HS-27A (cell line): ENCODE measurements around the gene ARAP2.
"Not testable (repeated sequence)": the region's sequence is repeated elsewhere in the genome, so short reads cannot be mapped to it uniquely, and the experiment has no call there.

Experiments used
- DNase-seq: peaks from one replicate; pipeline ENCODE4 v3.0.0-alpha.2; 2012; ENCODE audit warnings: low read depth, missing footprints

Gene ARAP2

DNA sequence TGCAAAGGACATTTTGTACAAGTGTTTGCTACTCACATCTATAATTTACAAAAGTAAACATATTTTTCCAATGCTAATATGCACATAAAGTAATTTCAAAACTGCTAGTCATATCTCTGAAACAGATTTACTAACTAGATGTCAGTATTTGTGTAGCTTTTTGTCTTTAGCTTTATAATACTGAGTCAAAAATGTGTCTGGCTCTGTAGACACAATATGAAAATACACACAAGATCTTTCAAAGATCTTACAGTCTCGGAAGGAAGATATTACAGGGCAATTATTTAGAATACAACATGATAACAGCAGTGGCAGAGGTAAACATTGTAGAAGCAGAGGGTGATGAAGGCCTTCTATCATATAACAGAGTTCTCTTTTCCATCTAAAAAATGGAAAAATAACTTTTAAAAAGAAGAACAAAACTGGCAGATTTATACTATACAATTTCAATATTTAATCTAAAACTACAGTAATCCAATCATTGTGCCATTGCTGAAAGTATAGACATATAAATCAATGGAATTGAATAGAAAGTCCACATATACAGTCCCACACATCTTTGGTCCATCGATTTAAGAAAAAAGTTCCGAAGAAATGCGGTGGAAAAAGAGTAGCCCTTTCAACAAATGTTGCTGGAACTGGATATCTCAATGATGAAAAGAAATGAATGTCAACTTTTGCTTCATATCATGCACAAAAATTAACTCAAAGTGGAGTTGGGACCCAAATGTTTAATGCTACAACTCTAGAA is 29.4 kb downstream of the ARAP2 start:
- DNase-seq = no peak

DNA sequence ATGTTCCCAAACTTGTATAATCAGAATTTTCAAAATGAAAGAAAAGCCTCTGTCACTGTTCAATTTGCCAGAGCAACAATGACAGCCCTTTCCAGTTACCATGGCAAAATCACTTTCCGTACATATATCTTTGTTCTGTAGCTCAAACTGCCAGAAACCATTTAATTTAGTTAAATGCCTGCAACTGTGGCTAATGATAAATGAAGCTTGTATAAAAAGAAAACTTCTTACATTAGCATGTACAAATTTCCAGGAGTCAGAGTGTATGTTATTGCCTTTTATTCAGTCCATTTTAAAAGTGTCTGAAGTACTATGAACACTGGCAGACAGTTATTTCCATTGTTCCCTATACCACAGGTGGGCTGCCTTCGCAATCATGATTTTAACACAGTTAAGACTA is 30.3 kb downstream of the ARAP2 start:
- no peak for DNase-seq

DNA sequence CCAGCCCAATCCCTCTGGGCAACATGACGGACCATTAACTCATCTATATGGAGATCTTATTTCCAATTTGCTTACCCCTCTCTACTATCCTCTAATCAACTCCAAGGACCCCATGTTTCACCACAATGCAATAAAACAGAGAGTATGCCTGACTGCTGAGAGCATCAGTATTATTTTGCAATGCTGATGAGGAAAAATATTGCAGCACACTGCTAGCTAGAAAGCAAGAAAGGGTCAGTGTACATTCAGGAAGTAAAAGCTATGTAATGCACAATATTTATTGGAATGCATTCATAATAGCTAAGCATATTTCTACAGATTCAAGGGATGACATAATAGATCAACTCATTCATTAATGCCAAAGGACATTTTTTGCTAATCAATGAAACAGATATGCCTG is 33.2 kb downstream of the ARAP2 start:
- DNase-seq = no peak

DNA sequence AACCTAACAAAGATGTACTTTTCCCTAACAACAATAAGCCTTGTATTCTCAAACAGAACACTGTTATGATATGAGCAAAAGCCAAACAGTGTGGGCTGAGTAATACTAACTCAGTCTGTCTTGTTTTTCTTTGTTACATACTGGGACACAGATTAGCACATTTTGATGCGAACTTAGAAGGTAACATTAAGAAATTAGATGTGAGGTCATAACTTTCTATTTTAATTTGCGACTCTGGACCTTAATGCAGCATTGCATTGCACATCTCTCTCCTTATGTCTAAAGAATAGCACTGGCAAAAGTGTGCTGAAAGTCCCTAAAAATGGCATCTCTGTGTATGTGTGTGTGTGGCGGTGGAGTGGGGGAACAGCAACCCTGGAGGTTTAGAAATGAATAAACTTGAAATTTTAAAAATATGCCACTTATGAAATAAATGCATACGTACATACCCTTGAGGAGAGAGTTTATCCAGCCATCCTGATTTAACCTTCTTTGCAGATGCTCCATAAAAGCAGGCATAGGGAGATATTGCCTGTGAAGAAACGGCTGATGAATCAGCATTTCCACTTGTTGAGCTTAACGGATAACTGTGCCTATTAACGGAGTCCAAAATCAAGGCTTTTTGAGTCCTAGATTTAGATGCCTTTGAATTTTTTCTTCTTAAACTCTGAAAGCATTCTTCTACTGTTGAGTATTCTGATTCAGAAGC is 34.2 kb downstream of the ARAP2 start:
- no peak for DNase-seq

DNA sequence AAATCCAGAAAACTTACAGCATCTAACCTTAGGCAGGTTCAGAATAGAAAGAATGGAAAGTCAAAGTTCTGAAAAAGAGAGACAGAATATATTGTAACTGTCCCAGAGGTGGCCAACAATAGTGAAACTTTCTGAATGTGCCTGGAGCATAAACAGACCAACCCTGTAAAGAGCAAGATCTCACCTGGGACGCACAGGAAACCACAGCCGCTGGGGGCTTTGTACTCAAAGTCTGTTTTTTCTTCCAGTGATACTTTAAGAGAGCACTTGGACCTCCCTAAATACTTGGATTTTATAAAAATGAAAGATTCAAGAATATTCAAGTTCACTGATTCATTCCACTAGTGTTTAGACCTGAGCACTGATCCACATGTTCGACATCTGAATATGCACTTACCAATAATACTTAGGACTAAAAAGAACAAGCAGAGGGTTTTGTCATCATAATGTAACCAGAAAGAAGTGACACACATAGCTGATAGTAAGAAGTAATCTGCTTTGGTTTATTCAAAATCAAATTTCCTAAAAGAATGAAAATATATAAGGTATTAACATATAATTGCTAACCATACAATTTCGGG is 35.3 kb downstream of the ARAP2 start:
- DNase-seq = no peak

DNA sequence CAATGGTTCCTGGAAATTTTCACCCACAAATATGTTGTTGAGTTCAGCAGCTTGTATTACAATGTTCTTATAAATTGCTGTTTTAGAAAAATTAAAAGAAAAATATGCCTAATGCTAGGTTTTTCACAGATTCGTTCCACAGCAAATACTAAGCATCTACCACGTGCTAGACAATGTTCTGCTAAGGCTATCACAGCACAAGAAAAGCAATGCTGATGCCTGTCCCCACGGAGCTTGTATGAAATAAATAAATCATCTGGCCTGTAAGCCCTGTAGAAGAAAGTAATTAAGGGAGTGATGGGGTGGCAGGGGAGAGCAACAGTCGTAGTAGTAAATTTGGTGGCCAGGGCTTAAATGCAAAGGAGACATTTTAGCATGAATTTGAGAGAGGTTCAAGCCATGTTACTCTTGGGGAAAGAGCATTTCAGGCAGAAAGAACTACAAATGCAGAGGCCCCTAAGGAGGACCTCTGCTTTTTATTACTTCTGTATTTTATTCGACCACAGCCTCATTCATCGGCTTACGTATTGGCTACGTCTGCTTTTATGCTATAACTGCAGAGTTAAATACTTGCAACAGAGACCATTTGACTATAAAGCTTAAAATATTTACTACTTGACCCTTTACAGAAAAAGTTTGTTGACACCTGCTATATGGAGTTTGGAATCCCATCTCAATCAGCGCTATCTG is 36.3 kb downstream of the ARAP2 start:
- no peak for DNase-seq

DNA sequence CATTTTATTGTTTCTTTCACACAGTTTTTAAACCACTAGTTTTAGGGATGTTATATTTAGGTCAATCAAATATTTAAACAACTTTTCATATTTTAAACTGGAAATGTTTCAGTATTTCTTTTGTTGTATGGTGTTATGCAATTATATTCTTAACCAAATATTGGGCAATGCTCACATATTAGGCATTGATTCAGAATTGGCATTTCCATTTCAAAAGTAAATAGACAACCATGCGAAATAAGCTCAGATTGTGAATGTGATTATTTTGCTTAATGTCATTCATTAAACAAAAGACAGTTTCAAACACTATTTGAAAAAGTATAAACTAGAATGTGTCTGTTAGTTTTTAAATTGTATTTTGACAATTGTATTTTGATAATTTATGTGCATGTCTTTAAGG is 36.9 kb downstream of the ARAP2 start:
- DNase-seq = no peak

DNA sequence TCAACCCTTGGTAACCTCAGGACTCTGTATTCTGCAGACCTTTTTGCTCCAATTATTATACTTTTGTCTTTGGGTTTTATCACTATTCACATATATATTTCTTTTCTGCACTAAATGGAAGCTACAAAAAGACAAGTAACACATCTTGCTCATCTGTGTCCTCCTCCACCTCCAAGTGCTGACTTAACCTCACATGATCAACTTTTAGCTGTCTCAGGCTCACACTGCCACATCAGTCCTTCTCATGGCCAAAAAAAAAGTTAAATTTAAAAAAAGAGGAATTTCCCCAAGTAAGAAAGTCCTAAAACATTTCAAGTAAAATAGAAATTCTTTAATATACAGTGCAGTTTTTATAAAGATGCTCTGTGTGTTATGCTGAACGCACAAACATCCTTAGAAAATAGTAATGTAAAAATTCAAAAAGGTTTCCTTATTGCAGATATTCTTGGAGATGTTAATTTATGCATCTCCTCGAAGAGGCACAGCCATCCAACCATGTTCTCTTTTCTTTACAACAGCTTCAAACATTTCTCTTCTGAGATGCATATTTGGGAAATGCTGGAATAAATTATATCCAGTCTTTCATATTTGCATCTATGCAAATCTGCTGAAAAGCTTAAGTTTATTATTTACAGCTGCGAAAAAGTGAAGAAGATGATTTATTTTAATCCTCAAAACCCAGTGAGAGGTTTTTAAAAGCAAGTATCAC is 37.6 kb downstream of the ARAP2 start:
- DNase-seq = no peak

DNA sequence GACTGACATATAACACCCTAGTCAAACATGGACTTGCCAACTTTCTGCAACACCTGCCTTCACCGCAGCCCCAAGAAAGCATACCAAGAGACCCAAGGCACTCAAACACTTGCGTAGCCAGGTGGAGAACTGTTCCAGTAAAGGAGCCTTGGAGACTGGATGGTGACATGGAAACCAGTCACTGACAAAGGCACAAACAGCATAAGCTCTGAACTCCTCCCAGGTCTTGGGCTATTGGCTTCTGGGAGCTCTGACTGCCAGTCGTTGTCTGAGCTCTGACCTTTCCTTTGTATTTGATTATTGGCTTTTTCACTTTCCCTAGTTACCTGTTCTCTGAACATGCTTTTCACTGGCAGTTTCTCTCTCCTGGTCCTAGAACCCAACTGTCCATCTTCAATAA is 38.3 kb downstream of the ARAP2 start:
- no peak for DNase-seq

DNA sequence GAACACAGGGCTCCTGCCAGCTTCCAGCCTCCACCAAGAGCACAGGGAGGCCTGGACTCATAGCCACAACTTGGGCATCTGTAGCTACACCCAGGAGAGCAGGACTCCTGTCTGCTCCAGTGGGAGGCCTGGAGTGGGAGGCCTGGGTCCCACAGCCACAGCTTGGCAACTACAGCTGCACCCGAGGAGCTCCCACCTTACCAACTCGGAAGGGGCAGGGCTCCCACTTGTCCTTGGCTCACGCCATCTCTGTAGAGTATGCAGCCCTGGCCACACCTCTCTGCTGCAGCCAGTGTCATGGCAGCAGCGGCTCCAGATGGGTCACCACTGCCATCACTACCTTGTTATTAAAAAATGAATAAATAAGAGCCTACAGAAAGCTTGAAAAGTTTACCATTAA is 45.5 kb downstream of the ARAP2 start:
- no peak for DNase-seq

DNA sequence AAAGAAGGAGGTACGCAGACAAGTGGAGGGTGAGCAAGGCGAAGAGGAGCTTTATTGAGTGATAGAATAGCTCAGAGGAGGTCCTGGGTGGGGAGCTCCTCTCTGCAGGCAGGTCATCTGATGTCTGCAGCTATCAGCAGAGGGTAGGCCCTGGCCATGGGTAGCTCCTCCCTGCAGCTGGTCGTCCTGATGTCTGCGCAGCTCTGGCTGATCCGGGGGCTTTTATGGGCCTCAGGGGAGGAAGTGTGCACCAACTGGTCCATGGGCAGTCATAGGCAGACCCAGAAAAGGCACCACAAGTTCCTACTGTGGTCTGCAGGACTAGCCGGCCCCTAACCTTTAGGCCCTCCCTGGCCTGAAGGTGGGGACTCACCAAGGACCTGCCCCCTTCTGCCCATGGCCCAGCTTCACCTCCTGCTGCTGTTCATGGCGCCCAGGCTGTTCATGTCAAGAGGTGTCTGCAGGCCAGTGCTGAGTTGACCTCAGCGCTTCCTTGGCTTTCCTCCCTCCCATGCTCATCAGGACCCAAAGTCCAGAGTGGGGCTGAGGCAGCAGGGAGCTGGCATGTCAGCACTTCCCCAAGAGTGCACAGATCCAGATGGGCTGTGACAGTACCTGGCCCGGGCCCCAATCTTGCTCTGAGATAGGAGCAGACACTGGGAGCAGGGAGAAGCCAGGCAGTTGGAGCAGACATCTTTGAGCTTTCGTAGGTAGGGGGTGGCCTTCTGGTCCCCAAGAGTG is 46.1 kb downstream of the ARAP2 start:
- DNase-seq = no peak

DNA sequence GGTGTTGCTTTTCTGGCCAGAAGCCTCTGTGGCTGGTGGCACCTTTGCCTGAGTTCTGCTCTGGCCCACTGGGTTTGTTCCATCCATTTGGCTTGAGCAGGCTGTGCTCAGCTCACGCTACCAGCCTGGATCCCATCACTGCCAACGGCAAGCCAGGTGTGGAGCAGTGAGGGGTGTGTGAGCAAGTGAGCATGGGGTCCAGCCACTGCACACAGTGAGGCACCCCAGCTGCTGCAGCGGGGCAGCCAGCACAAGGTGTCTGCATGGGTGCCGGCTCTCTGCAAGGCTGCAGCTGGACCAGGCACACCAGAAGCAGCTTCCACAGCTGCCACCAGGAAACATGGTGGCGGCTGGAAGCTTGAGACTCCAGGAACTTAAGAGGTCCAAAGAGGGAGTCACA is 46.8 kb downstream of the ARAP2 start:
- DNase-seq = no peak

DNA sequence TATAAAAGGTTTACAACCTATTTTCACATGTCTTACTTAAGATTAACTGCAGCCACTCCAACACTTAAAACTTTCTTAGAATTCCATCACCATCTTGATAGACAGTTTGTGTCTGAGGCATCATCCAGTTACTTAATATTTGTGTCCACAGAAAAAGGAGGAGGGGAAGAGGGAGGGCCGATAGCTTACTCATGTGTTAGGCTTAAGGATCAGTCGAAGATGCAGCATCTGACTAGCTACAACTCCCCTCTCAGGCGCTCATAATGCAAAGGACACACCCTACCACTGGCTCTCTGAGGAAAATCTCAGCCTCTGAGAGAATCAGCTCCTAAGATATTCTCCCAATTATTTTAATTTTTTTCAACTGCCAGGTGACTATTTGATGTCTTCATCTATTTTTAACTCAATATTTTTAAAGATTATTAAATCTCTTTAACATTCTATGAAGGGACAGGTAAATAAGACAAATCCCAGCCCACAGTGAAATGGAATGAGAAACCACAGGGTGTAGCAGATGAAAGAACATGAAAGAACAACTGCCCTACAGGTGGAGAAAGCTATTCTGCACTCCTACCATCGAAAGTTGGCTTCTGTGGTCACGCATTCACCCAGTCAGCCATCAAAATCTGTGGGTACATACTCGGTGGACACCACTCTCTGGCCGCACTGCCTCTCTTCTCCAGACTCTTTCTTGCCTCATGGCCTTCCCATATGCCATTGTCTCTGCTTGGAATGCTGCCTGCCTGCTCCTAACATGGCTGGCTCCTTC is 48.0 kb downstream of the ARAP2 start:
- DNase-seq = no peak

DNA sequence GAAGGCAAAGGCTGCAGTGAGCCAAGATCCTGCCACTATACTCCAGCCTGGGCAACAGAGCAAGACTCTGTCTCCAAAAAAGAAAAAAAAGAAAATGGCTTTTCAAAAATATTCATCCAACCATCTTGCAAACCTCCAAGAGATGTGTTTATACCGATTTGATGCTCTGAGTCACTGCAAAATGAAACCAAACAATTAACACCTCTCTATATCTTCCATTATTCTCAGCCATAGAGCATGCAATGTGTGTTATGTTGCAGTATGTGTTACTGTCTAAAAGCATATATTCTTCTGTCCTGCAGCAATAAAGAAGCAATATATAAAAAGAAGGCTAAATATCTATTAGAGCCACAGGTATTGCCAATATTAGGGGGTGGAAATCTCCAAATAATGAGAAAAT is 51.4 kb downstream of the ARAP2 start:
- DNase-seq = no peak

DNA sequence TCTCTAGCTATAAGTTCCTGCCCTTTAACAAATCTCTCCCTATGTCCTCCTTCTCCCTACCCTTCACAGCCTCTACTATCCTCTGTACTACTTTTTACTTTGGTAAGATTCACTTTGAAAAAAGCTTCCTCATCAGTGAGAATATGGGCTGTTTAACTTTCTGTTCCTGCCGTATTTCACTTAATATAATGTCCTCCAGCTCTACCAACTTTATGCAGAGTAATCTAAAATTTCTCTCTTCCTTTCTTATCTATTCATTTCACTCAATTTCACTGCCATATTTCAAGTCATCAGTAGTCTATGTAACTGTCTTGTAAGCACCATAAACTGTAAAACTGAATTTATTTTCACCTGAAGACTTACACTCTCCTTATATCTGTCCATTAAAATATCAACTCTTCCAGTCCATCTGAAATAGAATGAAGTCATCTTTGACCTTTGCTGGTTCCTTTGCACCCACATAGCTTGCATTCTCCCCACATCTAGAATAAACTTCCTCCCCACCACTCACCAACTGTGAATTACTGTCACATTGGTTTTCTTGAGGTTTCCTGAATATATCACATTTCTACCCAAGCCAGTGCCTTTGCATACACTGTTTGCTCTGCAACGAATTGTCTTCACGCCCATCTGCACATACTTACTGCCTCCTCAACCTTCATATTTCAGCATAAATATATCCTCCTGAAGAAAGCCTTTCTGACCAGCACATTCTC is 54.6 kb downstream of the ARAP2 start:
- DNase-seq = no peak

DNA sequence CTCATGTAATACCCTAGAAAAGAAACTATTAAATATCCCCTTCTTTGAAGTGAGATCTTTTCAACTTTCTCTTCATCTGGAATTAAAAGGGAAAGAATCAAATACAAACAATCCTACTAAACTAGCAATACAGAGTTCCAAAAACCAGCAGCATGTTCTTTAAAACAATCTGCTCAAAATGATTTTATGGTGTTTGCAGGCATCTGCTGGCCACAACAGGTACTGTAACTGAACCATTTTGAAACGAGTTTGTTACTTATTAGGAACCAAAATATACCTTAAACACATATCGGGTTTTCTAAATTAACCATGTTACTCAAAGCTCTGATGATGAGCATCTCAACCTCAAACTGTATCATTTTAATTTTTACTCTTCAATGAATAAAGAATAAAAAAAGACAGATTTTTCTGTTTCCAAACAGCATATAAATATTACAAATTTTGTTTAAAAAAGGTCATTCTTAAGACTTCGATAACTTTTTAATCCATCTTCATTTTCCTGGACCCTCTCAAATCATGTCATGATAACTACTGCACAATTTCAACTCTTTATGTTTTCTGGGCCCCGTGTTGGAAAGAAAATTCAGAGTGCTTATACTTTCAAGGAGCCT is 56.5 kb downstream of the ARAP2 start:
- no peak for DNase-seq

DNA sequence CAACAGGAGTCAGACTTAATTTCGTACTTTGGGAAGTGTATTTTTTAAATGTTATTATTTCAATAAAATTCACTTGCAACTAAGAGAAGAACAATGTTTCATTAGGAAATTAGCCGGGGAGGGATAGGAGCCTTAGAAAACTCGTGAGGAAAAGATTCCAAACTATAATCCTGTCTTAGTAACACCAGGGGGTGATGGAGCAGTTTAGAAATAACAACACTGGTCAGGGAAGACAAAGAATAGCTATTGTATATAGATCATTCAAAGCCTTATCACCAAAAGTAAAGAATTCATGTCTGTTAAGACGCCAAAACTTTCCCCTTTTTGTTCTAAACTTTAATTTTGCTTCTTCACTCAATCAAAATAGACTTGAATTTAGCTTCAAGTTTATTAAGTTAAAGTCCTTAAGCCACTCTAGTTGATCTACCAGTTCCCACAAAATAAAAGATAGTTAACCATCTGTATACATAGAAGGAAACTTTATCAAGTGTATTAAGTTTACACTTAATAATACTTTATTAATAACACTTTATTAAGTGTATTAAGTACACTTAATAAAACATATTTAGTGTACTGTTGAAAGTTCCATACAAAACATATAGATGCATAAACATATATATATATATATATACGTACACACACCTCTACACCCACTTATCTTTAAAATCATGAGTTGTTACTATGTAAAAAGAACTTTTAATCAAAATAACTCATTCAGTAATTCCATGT is 60.5 kb downstream of the ARAP2 start:
- no peak for DNase-seq

DNA sequence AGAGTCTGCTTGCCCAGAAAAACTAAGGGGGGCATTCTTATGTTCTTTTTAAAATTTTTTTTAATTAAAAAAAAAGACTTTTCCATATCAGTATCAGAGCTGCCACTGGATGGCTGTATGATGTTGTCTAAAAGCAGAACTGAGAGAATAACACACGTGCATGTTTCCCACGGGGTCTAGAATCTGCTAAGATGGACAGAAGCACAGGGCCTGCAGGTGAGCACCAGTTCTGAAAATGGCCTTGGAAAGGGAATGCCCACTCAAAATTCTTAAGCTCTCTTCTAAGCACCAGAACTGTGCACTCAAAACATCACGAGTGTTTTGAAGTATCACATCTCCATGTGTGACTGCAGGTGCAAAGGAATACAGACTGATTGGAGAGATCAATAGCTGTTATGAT is 61.1 kb downstream of the ARAP2 start:
- no peak for DNase-seq

DNA sequence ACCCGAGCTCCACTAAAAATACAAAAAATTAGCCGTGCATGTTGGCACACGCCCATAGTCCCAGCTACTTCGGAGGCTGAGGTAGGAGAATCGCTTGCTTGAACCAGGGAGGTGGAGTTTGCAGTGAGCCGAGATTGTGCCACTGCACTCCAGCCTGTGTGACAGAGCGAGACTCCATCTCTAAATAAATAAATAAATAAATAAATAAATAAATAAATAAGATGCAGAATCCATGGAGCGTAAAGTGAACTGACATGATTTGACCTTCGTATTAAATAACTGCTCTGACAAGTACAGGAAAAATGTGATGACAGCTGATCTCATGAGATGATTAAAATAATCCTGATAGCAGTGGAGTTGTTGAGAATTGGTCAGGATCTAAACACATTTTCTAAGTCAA is 62.0 kb downstream of the ARAP2 start:
- DNase-seq = not testable (repeated sequence)
